Common myeloid progenitor, CD34-positive (primary cell): ENCODE results near the gene WWC1.

Experiments used
- CTCF ChIA-PET: fragments of 350-600 bp; sonication (Branson Sonifier 250); formaldehyde crosslinking; loops from one replicate; lab custom pipeline; 2021; ENCODE audit warnings: antibody characterized with exemption; lab: Charles Lee
- POLR2A ChIA-PET: fragments of 350-600 bp; sonication (Branson Sonifier 250); formaldehyde crosslinking; loops from one replicate; lab custom pipeline; 2021; ENCODE audit warnings: antibody characterized with exemption; lab: Charles Lee
- DNase-seq, 3 donors: peaks; one replicate each; pipeline versions ENCODE4 v3.0.0 to v3.0.0-alpha.2; 2013
- H3K27ac ChIP-seq, 2 experiments: 1 replicate in 1 of 2; 2 replicates in 1 of 2; pipeline ENCODE4 v1.7.0; 2013; ENCODE audit warnings: inconsistent platforms in 2 of 2, low read length in 2 of 2, mild to moderate bottlenecking in 2 of 2, low read depth in 1 of 2, moderate library complexity in 1 of 2; ENCODE audit not compliant: severe bottlenecking in 2 of 2, insufficient read depth in 1 of 2, poor library complexity in 1 of 2
- H3K27me3 ChIP-seq, 5 experiments: replicated peaks in 2 of 5; 1 replicate in 3 of 5; 2 replicates in 2 of 5; pipeline versions ENCODE4 v1.6.1 to v1.7.0; 2013; ENCODE audit warnings: low read length in 4 of 5, mild to moderate bottlenecking in 2 of 5, moderate library complexity in 2 of 5, inconsistent platforms in 1 of 5; ENCODE audit not compliant: insufficient read depth in 5 of 5, control insufficient read depth in 4 of 5
- H3K36me3 ChIP-seq, 4 experiments: 1 replicate in 2 of 4; 2 replicates in 2 of 4; pipeline versions ENCODE4 v1.6.1 to v1.7.0; 2013; ENCODE audit warnings: low read length in 3 of 4, control low read depth in 1 of 4, mild to moderate bottlenecking in 1 of 4; ENCODE audit not compliant: control insufficient read depth in 4 of 4, insufficient read depth in 4 of 4
- H3K4me1 ChIP-seq, 4 experiments: 1 replicate in 3 of 4; 2 replicates in 1 of 4; pipeline versions ENCODE4 v1.6.1 to v1.7.1; 2013; ENCODE audit warnings: low read length in 3 of 4, mild to moderate bottlenecking in 3 of 4, control low read depth in 1 of 4, inconsistent platforms in 1 of 4, moderate library complexity in 1 of 4; ENCODE audit not compliant: control insufficient read depth in 4 of 4, insufficient read depth in 4 of 4; ENCODE audit errors: control extremely low read depth in 1 of 4
- H3K4me3 ChIP-seq, 7 experiments: 1 replicate in 4 of 7; 2 replicates in 3 of 7; pipeline versions ENCODE4 v1.5.1 to v1.7.0; 2013; ENCODE audit warnings: mild to moderate bottlenecking in 7 of 7, low read length in 6 of 7, moderate library complexity in 6 of 7, inconsistent platforms in 2 of 7, low read depth in 2 of 7, control low read depth in 1 of 7; ENCODE audit not compliant: insufficient read depth in 4 of 7, control insufficient read depth in 1 of 7; ENCODE audit errors: extremely low read depth in 1 of 7
- H3K9me3 ChIP-seq, 5 experiments: 1 replicate in 4 of 5; 2 replicates in 1 of 5; pipeline versions ENCODE4 v1.6.1 to v1.7.1; 2013; ENCODE audit warnings: low read length in 4 of 5, mild to moderate bottlenecking in 2 of 5, inconsistent platforms in 1 of 5, low read depth in 1 of 5, moderate library complexity in 1 of 5; ENCODE audit not compliant: control insufficient read depth in 4 of 5, insufficient read depth in 2 of 5; ENCODE audit errors: control extremely low read depth in 1 of 5
- WGBS: methylation state at CpG from one replicate; pipeline ENCODE4 v1.1.5; 2013; ENCODE audit not compliant: insufficient coverage; 5-methylcytosine and 5-hydroxymethylcytosine counted together

The WWC1 gene

GRCh38 chr5:168464641-168465040 is 173.2 kb downstream of the WWC1 start:
- CTCF ChIA-PET: no interaction called here
- Histone ChIP-seq H3K36me3 (no peaks in the 10 kb centered on the region), H3K4me1 (peaks cover 0 to 3% (median 0%) of the 10 kb centered on the region in 4 experiments), H3K27me3 (no peaks in the 10 kb centered on the region), H3K27ac (no peak overlapping the region), H3K4me3 (no peak overlapping the region), H3K9me3 (no peaks in the 10 kb centered on the region)
- POLR2A ChIA-PET: no interaction called here
- 98% methylated on average over 16 of the region's 20 CpGs for WGBS
- no peak for DNase-seq

- CTCF ChIA-PET: no interaction called here
- H3K4me3 ChIP-seq: no peak overlapping the region
- no peak overlapping the region for H3K27ac ChIP-seq
- peaks cover 0 to 3% (median 0%) of the 10 kb centered on the region in 4 experiments for H3K4me1 ChIP-seq
- H3K27me3 ChIP-seq: peaks cover 0 to 1% (median 0%) of the 10 kb centered on the region in 5 experiments
- 96% methylated on average over 11 of the region's 12 CpGs for WGBS
- POLR2A ChIA-PET: no interaction called here
- H3K36me3 ChIP-seq: no peaks in the 10 kb centered on the region
- no peaks in the 10 kb centered on the region for H3K9me3 ChIP-seq
- DNase-seq: no peak
Observed at GRCh38 chr5:168467755-168468330, 176.4 kb downstream of the WWC1 start.

- Histone ChIP-seq H3K9me3 (no peaks in the 10 kb centered on the region), H3K36me3 (no peaks in the 10 kb centered on the region), H3K4me3 (no peak overlapping the region), H3K27me3 (peaks cover 0 to 1% (median 0%) of the 10 kb centered on the region in 5 experiments), H3K27ac (no peak overlapping the region), H3K4me1 (peaks cover 0 to 3% (median 0%) of the 10 kb centered on the region in 4 experiments)
- no peak for DNase-seq
- WGBS: 100% methylated on average over 5 of the region's 8 CpGs
- POLR2A ChIA-PET: no interaction called here
- CTCF ChIA-PET: no interaction called here
Observed at GRCh38 chr5:168468836-168469235, 177.4 kb downstream of the WWC1 start.

- 96% methylated on average over 3 of the region's 3 CpGs for WGBS
- Histone ChIP-seq H3K27me3 (peaks cover 0 to 1% (median 0%) of the 10 kb centered on the region in 5 experiments), H3K9me3 (no peaks in the 10 kb centered on the region), H3K27ac (no peak overlapping the region), H3K4me1 (no peaks in the 10 kb centered on the region), H3K36me3 (no peaks in the 10 kb centered on the region), H3K4me3 (no peak overlapping the region)
- ChIA-PET POLR2A (no interaction called here), CTCF (no interaction called here)
- no peak for DNase-seq
Observed at GRCh38 chr5:168469816-168470215, 178.4 kb downstream of the WWC1 start.

- ChIA-PET CTCF (interaction anchor here (1.4 kb wide), 1 partner anchor 10 kb away, joined by 3 read pairs; no protein-coding TSS in a partner anchor), POLR2A (no interaction called here)
- Histone ChIP-seq H3K36me3 (no peaks in the 10 kb centered on the region), H3K27ac (no peak overlapping the region), H3K27me3 (peaks cover 0 to 1% (median 0%) of the 10 kb centered on the region in 5 experiments), H3K4me1 (peaks cover 0 to 2% (median 0%) of the 10 kb centered on the region in 4 experiments), H3K9me3 (no peaks in the 10 kb centered on the region), H3K4me3 (no peak overlapping the region)
- no peak for DNase-seq
- 90% methylated on average over 2 of the region's 4 CpGs for WGBS
Observed at GRCh38 chr5:168471785-168472184, 180.3 kb downstream of the WWC1 start.

GRCh38 chr5:168472329-168472728 is 180.9 kb downstream of the WWC1 start:
- H3K36me3 ChIP-seq: no peaks in the 10 kb centered on the region
- no peak for DNase-seq
- 78% methylated on average over 2 of the region's 5 CpGs for WGBS
- ChIA-PET POLR2A (no interaction called here), CTCF (interaction anchor here (1.4 kb wide), 1 partner anchor 10 kb away, joined by 3 read pairs; no protein-coding TSS in a partner anchor)
- peaks cover 0 to 1% (median 0%) of the 10 kb centered on the region in 5 experiments for H3K27me3 ChIP-seq
- peaks cover 0 to 7% (median 0%) of the 10 kb centered on the region in 4 experiments for H3K4me1 ChIP-seq
- H3K9me3 ChIP-seq: no peaks in the 10 kb centered on the region
- no peak overlapping the region for H3K27ac ChIP-seq
- H3K4me3 ChIP-seq: no peak overlapping the region

GRCh38 chr5:168474319-168474718 is 182.9 kb downstream of the WWC1 start:
- Histone ChIP-seq H3K4me1 (peaks cover 0 to 9% (median 0%) of the 10 kb centered on the region in 4 experiments), H3K27ac (no peak overlapping the region), H3K27me3 (peaks cover 0 to 1% (median 0%) of the 10 kb centered on the region in 5 experiments), H3K36me3 (no peaks in the 10 kb centered on the region), H3K4me3 (no peak overlapping the region), H3K9me3 (no peaks in the 10 kb centered on the region)
- DNase-seq: no peak
- no CpG with 5 or more reads among the region's 1 CpG for WGBS
- ChIA-PET POLR2A (no interaction called here), CTCF (no interaction called here)
